Astrocyte of the cerebellum (primary cell): ENCODE results near the gene CSRP3.

Source experiments
- DNase-seq: peaks from one replicate; pipeline ENCODE4 v3.0.0-alpha.2; 2011; ENCODE audit warnings: low read depth
- H3K4me3 ChIP-seq: 2 replicates; pipeline ENCODE4 v1.5.1; 2011; ENCODE audit warnings: mild to moderate bottlenecking, low read depth, low read length, moderate library complexity
- in situ Hi-C: cut with HindIII; loops from 2 replicates; pipeline ENCODE4 v1.10.0; 2017; ENCODE audit warnings: low sequenced_read_pairs
- TF ChIP-seq, protein P1 (sequence below): IDR thresholded peaks from 2 replicates; pipeline ENCODE4 v1.5.1; 2012; ENCODE audit warnings: low read length, low read depth, moderate library complexity, mild to moderate bottlenecking; ENCODE audit errors: missing control alignments

Gene CSRP3

DNA sequence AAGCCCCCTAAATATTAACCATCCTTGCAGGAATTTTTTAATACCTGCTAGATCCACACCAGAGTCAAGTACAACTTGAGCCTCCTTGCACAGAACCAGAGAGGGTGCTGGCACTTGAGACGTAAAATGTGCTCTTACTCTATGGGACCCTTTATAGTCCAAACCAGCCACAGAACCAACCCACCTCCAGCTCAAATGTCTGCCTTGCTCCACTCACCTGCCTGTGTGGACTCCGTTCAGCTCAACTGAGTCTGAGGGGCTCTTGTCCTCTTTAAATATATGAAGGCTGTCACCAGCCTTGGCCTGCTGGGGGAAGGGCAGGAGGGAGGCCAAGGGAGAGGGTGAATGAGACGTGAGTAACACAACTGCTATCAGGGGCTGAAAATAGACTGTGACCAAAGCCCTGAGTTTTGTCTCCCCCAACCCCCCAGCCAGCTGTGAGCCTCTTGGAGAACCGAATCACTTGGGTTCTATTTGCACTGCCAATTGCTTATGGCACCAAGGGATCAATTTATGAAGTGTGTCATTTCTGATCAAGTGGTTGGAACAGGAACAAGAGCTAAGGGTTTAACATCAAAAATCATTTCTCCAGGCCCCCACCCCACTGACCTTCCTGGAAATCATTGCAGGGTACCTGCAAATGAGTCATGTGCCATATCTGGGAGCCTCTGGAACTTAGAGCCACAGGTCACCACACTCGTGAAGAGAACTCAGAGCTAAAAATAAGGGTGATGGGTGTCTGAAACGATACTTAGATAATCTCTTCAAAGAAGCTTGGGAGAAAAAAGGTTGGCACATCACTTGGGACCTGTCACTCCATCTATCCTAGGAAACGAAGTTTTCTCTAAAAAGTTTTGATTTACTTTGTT lies at the start of gene CSRP3:
TSS of gene CSRP3 (minus strand) at position 247 of the 869 bp plus-strand sequence. CDS start 9,535 bp downstream, outside the sequence.
- H3K4me3 ChIP-seq: no peak within 1 kb of the TSS
- in situ Hi-C loops: no loop called here
- no peak for DNase-seq
- TF ChIP-seq, protein P1, sequence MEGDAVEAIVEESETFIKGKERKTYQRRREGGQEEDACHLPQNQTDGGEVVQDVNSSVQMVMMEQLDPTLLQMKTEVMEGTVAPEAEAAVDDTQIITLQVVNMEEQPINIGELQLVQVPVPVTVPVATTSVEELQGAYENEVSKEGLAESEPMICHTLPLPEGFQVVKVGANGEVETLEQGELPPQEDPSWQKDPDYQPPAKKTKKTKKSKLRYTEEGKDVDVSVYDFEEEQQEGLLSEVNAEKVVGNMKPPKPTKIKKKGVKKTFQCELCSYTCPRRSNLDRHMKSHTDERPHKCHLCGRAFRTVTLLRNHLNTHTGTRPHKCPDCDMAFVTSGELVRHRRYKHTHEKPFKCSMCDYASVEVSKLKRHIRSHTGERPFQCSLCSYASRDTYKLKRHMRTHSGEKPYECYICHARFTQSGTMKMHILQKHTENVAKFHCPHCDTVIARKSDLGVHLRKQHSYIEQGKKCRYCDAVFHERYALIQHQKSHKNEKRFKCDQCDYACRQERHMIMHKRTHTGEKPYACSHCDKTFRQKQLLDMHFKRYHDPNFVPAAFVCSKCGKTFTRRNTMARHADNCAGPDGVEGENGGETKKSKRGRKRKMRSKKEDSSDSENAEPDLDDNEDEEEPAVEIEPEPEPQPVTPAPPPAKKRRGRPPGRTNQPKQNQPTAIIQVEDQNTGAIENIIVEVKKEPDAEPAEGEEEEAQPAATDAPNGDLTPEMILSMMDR: no peak

DNA sequence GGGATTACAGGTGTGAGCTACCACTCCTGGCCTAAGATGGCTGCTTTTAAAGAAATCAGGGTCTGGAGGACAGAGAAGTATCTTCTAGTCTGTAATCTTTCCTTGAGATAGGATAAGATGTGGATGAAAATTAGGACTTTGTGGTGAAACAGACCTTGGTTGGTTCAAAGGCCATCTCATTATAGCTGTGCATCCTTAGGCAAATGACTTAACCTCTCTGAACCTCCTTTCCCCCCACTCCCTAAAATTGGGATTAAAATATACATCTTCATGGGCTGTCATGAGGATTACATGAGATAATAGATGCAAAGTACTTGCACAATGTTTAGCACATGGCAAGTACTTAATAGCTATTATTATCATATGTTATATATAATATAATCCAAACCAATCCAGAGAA lies 49.8 kb upstream of the CSRP3 start:
- no peak for DNase-seq
- TF ChIP-seq, protein P1: no peak
- H3K4me3 ChIP-seq: no peak overlapping the region
- in situ Hi-C loops: no loop called here

DNA sequence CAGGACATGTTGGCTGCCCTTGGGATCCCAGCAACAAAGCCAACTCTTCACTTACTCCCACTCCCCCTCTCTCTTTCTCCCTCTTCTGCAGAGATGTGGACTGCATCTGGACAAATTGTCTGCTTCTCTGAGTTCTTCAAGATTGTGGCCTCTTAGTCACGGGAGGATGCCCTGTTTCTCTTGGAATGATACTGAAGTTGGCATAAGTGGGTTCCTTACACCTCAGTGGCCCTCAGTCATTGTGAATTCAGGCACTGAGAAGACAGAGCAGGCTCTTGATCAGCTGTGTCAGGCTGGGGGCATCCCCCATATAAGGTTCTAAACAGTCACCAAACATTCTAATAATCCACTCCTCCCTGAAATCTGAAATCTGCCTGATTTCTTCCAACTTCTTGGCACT lies 45.0 kb upstream of the CSRP3 start:
- no peak for DNase-seq
- in situ Hi-C loops: no loop called here
- TF ChIP-seq, protein P1: no peak
- no peak overlapping the region for H3K4me3 ChIP-seq

DNA sequence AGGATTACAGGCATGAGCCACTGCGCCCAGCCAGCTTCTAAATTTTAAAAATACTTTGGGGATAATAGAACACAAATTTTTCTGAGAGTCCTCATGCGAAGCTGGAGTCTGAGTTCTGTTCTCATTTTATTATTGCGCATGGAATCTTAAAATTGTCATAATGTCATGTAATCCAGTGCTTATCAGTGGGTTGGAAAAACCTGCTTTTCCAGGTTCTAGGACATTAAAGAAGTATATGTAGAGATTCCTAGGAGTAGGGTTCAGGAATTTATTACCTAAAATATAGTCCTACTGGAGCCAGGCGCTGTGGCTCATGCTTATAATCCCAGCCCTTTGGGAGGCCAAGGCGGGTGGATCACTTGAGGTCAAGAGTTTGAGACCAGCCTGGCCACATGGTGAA lies 43.6 kb upstream of the CSRP3 start:
- in situ Hi-C loops: no loop called here
- H3K4me3 ChIP-seq: no peak overlapping the region
- DNase-seq: no peak
- TF ChIP-seq, protein P1: no peak

DNA sequence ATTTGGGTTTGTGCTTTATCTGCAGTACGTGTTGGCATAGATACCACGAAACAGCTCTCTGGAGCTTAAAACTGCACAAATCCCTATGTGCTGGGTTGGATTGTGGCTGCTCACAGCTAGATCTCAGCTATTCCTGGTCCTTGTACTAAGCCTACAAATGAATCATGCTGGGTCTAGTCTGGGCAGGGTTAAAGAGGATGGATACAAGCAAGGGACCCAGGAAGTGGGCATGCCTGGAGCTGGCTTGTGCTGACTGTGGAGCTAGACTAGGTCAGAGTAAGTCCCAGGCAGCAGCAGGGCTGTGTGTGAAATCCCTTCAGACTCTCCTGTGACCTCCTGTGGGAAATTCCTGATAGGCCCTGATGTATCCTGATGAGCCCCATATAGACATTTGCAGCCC lies 42.8 kb upstream of the CSRP3 start:
- TF ChIP-seq, protein P1: no peak
- no peak overlapping the region for H3K4me3 ChIP-seq

DNA sequence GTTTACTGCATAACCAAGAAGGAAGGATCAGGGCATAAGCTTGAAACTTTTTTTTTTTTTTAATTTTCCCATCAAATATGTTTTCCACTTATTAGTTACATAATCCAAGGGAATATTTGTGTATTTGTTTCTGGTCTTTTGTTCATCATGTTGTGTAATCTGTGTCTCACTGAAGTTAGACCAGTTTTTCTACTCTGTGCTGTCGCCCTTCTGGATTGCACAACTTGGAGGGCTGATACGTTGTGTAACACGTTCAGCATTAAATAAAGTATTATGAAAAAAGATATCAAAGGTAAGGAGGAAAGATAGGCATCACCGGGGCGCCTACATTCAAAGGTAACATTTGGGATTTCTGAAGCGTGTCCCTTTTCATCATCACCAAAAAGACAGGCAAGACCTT lies 42.3 kb upstream of the CSRP3 start:
- DNase-seq: no peak
- no peak overlapping the region for H3K4me3 ChIP-seq
- in situ Hi-C loops: no loop called here
- TF ChIP-seq, protein P1: no peak

More for the DNA sequence above, 42.8 kb upstream of the CSRP3 start:
- no peak for DNase-seq
- in situ Hi-C loops: no loop called here
